Measurements from ENCODE around the gene STT3B.

DNA sequence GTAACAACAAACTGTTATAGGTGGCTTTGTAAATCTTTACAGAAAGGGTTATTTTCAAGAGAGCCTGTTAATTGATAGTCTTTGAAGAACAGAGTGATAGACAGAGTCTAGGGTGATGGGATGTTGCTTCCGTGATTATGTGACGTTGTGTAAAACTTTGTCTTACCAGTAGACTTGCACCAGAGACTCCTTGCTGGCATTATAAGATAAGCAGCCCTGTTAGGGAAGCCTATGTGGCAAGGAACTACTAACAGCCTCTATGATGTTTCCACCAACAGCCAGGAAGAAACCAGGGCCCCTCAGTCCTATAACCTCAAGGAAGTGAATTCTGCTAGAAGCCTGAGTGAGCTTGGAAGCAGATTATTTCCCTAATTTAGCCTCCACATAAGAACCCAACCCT is 18.9 kb downstream of the STT3B start:
- TF ChIP-seq, protein P1, sequence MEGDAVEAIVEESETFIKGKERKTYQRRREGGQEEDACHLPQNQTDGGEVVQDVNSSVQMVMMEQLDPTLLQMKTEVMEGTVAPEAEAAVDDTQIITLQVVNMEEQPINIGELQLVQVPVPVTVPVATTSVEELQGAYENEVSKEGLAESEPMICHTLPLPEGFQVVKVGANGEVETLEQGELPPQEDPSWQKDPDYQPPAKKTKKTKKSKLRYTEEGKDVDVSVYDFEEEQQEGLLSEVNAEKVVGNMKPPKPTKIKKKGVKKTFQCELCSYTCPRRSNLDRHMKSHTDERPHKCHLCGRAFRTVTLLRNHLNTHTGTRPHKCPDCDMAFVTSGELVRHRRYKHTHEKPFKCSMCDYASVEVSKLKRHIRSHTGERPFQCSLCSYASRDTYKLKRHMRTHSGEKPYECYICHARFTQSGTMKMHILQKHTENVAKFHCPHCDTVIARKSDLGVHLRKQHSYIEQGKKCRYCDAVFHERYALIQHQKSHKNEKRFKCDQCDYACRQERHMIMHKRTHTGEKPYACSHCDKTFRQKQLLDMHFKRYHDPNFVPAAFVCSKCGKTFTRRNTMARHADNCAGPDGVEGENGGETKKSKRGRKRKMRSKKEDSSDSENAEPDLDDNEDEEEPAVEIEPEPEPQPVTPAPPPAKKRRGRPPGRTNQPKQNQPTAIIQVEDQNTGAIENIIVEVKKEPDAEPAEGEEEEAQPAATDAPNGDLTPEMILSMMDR (IDR thresholded peaks at IDR 0.05) = no peak
- TF ChIP-seq EZH2 (IDR thresholded peaks at IDR 0.05) (no peak), EZH2phosphoT487 (IDR thresholded peaks at IDR 0.05) (no peak)
